ENCODE measurements around the gene NANOS2. TPM values are rescaled to one million over a fixed set of nuclear protein-coding genes. Genes with fewer than 3 reads are reported as not detected.

NANOS2 gene
- total and polyA plus RNA-seq, 2 of the 13 experiments (the other 11 are each of a cell fraction or from before 2014, with no cell fraction given): not detected

DNA sequence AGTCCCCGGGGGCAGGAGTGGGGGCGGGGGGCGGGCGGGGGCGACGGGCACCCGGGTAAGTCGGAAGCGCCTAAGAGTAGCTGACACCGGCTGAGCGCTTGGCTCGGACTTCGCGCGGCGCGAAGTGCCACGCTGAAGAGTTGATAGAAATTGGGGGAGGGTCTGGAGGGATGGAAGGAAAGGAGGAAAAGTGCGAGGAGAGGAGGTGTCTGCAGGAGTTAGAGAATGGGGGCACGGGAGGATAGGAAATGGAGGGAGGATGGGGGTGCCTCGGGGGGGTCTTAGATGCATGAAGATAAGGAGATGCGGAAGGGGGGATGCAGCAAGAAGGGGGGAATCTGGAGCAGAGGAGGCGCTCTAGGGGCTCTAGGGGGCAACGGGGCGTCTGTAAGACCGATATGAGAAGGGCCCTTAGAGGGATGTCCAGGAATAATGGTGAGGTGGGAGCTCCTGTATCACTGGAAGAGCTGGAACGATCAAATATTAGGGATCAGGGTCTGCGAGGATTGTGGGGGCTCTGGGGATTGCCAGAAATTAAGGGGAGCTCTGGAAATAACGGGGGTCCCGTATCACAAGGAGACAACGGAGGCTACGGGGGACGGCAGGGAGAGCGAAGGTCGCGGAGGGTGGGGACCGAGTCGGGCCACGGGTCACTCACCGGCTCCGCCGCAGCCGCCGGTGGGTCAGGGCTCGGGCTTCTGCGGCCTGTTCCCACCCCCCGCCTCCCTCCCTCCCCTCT is 12.5 kb downstream of the NANOS2 start, which contains the start of gene MYPOP (continued):
- TF ChIP-seq, protein P1, sequence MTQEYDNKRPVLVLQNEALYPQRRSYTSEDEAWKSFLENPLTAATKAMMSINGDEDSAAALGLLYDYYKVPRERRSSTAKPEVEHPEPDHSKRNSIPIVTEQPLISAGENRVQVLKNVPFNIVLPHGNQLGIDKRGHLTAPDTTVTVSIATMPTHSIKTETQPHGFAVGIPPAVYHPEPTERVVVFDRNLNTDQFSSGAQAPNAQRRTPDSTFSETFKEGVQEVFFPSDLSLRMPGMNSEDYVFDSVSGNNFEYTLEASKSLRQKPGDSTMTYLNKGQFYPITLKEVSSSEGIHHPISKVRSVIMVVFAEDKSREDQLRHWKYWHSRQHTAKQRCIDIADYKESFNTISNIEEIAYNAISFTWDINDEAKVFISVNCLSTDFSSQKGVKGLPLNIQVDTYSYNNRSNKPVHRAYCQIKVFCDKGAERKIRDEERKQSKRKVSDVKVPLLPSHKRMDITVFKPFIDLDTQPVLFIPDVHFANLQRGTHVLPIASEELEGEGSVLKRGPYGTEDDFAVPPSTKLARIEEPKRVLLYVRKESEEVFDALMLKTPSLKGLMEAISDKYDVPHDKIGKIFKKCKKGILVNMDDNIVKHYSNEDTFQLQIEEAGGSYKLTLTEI (CRISPR knock-in tag; conservative IDR thresholded peaks at IDR 0.05): no peak
- TF ChIP-seq ZNF230 (CRISPR knock-in tag; IDR thresholded peaks at IDR 0.05) (no peak), PAWR (CRISPR knock-in tag; IDR thresholded peaks at IDR 0.05; ENCODE audit: borderline replicate concordance) (no peak), PLRG1 (conservative IDR thresholded peaks at IDR 0.05) (no peak), SOX6 (IDR thresholded peaks at IDR 0.05) (no peak), SOX6 (CRISPR knock-in tag; IDR thresholded peaks at IDR 0.05) (peak; percentile 11; the same call in 1 of the 2 replicates), PCBP1 (IDR thresholded peaks at IDR 0.05; ENCODE audit: borderline replicate concordance, low read depth, low read length) (0 out of 2 replicates have a peak, but pooled peaks have one; percentile 8), ZNF350 (CRISPR knock-in tag; IDR thresholded peaks at IDR 0.05; ENCODE audit: borderline replicate concordance, low read depth) (no peak), ZNF883 (CRISPR knock-in tag; IDR thresholded peaks at IDR 0.05; ENCODE audit: not compliant biosample characterization) (no peak), ZSCAN22 (CRISPR knock-in tag; IDR thresholded peaks at IDR 0.05) (no peak), PHF8 (CRISPR knock-in tag; IDR thresholded peaks at IDR 0.05) (no peak; the same call in none of the 2 replicates), SMC3 (IDR thresholded peaks at IDR 0.05; ENCODE audit: low read length) (no peak)
- TF ChIP-seq, protein P2, sequence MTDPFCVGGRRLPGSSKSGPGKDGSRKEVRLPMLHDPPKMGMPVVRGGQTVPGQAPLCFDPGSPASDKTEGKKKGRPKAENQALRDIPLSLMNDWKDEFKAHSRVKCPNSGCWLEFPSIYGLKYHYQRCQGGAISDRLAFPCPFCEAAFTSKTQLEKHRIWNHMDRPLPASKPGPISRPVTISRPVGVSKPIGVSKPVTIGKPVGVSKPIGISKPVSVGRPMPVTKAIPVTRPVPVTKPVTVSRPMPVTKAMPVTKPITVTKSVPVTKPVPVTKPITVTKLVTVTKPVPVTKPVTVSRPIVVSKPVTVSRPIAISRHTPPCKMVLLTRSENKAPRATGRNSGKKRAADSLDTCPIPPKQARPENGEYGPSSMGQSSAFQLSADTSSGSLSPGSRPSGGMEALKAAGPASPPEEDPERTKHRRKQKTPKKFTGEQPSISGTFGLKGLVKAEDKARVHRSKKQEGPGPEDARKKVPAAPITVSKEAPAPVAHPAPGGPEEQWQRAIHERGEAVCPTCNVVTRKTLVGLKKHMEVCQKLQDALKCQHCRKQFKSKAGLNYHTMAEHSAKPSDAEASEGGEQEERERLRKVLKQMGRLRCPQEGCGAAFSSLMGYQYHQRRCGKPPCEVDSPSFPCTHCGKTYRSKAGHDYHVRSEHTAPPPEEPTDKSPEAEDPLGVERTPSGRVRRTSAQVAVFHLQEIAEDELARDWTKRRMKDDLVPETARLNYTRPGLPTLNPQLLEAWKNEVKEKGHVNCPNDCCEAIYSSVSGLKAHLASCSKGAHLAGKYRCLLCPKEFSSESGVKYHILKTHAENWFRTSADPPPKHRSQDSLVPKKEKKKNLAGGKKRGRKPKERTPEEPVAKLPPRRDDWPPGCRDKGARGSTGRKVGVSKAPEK (CRISPR knock-in tag; IDR thresholded peaks at IDR 0.05; ENCODE audit: borderline replicate concordance): no peak
- TF ChIP-seq, protein P3, sequence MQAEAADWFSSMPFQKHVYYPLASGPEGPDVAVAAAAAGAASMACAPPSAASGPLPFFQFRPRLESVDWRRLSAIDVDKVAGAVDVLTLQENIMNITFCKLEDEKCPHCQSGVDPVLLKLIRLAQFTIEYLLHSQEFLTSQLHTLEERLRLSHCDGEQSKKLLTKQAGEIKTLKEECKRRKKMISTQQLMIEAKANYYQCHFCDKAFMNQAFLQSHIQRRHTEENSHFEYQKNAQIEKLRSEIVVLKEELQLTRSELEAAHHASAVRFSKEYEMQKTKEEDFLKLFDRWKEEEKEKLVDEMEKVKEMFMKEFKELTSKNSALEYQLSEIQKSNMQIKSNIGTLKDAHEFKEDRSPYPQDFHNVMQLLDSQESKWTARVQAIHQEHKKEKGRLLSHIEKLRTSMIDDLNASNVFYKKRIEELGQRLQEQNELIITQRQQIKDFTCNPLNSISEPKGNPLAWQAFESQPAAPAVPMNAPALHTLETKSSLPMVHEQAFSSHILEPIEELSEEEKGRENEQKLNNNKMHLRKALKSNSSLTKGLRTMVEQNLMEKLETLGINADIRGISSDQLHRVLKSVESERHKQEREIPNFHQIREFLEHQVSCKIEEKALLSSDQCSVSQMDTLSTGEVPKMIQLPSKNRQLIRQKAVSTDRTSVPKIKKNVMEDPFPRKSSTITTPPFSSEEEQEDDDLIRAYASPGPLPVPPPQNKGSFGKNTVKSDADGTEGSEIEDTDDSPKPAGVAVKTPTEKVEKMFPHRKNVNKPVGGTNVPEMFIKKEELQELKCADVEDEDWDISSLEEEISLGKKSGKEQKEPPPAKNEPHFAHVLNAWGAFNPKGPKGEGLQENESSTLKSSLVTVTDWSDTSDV (CRISPR knock-in tag; IDR thresholded peaks at IDR 0.05): 0 out of 2 replicates have a peak, but pooled peaks have one; percentile 26
- TF ChIP-seq, protein P4, sequence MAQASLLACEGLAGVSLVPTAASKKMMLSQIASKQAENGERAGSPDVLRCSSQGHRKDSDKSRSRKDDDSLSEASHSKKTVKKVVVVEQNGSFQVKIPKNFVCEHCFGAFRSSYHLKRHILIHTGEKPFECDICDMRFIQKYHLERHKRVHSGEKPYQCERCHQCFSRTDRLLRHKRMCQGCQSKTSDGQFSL (CRISPR knock-in tag; IDR thresholded peaks at IDR 0.05): no peak
- TF ChIP-seq, protein P5, sequence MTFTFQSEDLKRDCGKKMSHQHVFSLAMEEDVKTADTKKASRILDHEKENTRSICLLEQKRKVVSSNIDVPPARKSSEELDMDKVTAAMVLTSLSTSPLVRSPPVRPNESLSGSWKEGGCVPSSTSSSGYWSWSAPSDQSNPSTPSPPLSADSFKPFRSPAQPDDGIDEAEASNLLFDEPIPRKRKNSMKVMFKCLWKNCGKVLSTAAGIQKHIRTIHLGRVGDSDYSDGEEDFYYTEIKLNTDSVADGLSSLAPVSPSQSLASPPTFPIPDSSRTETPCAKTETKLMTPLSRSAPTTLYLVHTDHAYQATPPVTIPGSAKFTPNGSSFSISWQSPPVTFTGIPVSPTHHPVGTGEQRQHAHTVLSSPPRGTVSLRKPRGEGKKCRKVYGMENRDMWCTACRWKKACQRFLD (CRISPR knock-in tag; IDR thresholded peaks at IDR 0.05; ENCODE audit: borderline replicate concordance): no peak

Data from HepG2 (cell line).